NK-92 (cell line): ENCODE data around the gene TOR4A.

Source experiments
- DNase-seq: peaks from one replicate; lab custom pipeline; 2025; ENCODE audit not compliant: unreplicated experiment; lab: John Stamatoyannopoulos, UW

TOR4A gene

GRCh38 chr9:137277329-137278041 is at the start of gene TOR4A:
TSS of gene TOR4A (plus strand) at chr9:137277726. CDS start at chr9:137278690, 964 bp downstream.
- no peak for DNase-seq

DNA sequence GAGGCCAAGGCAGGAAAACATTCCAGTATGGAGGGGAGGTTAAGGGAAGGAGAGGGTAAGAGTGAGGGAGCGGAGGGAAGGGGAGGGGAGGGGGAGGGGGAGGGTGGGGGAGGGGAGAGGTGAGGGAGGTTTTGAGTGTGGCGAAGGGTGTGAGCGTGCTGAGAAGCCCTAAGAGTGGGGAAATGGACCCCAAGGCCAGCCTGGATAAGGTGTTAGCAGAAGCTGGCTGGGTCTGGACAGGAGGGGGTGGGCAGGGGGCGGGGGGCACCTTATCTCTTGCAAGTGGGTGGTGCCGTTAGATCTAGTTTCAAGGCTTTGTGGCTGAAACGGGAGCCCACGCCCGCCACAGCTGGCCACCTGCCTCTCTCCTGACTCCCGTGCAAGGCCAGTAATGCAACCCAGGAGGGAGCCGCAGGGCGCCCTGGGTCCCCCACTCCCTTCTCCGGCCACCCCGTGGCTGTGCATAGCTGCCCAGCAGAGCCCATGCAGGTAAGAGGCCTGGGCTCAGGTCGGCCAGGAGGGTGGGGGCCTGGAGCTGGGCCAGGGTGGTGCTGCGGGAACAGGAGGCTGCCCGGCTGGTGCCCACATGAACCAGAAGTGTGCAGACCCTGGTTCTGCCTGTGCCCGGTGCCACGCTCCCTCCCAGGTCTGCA is 49.5 kb upstream of the TOR4A start:
- no peak for DNase-seq

- DNase-seq, result no peak
Observed at GRCh38 chr9:137228506-137228967, 49.0 kb upstream of the TOR4A start.

DNA sequence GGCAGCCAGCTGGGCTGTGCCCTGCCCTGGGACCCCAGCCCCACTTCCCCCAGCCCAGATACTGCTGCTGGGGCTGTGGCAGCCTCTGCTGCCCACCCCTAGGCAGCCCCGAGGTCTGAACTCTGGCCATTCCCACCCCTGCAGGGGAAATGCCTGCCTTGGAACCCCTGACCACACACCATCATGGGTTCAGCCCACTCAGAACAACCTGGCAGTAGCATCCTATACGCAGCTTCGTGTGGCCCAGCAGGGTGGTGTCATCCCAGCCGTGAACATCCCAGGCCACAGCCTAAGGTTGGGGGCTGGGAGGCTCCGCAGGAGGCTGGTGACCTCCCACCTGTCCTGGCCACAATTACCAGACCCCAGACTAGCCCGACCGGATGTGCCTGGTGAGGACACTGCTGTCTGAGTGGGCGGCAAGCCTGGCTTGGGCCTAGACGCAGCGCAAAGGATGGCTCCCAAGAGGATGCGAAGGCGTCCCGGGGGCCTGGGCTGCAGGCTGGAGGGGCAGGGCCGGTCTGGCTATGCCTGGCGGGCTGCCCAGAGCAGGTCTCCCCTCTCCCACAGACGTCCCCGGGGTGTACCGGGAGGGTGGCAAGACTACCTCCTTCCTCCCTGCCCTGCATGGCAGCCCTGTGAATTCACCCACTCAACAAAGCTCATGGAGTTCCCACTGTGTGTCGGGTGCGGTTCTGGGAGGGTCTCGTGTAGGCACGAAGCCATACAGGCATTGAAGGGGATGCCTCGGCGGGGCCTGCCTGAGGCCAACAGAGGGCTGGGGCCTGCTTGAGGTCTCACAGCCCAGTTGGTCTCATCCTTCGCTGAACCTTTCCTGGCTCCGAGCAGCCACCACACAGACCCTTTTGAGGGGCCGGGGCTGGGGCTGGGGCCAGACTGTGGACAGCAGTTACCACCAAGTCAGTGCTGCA is 48.3 kb upstream of the TOR4A start:
- no peak for DNase-seq

DNA sequence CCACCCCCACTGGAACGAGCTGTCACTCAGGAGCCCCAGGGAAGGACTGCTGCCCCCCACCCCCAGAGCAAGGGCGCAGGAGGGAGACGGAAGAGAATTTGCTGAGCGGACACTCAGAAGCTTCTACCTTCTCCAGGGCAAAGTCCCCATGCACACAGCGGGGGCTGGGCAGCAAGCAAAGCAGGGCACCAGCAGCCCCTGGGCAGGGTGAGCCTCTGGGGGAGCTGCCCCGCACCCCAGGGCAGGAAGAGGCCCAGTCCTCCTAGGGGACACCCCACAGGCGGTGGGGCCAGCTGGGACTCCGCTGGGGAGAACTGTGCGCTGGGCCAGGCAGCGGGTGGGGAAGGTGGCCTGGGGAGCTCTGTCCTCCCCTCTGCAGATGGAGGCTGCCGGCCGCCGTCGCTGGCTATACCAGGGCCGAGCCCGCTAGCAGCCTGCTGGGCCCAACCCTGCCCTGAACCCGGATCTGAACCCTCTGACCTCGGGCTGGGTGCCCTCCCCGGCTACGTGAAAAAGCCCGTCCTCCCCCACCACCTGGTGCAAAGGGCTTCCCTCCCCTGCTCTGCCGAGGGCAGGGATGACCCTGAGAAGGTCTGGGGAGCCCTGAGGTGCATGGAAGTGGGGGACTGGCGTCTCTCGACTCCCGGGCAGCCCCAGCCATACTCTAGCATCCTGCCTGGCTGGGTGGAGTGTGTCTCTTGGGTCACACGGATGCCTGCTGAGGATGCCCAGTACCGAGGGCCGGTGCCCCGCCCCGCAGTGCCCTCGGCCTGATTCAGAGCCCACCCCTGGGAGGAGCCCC is 47.4 kb upstream of the TOR4A start:
- DNase-seq, result no peak

GRCh38 chr9:137230705-137231371 is 46.7 kb upstream of the TOR4A start, which contains the start of gene SLC34A3:
TSS of gene SLC34A3 (plus strand) at chr9:137230901. CDS start at chr9:137231703, 802 bp downstream.
- DNase-seq, result no peak

- DNase-seq, result no peak
Observed at GRCh38 chr9:137231372-137232039, 46.0 kb upstream of the TOR4A start.

GRCh38 chr9:137232101-137232500 is 45.4 kb upstream of the TOR4A start:
- DNase-seq, result no peak

DNA sequence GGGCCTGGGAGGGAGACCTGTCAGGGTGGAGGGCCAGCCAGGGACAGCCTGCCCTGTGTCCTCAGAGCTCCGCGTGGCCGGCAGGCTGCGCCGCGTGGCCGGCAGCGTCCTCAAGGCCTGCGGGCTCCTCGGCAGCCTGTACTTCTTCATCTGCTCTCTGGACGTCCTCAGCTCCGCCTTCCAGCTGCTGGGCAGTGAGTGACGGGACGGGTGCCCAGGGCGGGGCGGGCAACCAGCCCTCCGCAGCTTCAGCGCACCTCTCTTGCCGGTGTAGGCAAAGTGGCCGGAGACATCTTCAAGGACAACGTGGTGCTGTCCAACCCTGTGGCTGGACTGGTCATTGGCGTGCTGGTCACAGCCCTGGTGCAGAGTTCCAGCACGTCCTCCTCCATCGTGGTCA is 45.0 kb upstream of the TOR4A start:
- no peak for DNase-seq

DNA sequence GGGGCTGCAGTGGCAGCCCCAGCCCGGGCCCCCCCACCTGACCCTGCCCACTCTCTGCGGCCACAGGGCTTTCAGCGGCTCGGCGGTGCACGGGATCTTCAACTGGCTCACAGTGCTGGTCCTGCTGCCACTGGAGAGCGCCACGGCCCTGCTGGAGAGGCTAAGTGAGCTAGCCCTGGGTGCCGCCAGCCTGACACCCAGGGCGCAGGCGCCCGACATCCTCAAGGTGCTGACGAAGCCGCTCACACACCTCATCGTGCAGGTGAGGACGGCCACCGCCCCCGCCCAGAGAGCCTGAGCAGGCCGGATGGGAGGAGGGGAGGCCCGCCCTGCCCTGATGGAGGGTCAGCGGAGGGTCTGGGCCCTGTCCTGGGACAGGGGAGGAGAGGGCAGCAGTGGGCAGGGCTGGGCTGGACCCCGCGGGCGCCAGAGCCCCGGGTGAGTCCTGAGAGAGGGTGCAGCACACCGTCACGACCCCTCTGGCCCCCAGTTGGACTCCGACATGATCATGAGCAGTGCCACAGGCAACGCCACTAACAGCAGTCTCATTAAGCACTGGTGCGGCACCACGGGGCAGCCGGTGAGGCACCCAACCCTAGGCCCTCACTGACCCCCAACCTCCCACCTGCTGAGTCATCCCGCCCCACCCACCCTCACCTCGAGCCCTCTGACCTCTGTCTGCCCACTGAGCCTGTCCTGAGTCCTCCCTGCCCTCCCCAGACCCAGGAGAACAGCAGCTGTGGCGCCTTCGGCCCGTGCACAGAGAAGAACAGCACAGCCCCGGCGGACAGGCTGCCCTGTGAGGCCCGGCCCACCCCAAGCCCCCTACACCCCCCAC is 44.2 kb upstream of the TOR4A start:
- DNase-seq, result no peak

DNA sequence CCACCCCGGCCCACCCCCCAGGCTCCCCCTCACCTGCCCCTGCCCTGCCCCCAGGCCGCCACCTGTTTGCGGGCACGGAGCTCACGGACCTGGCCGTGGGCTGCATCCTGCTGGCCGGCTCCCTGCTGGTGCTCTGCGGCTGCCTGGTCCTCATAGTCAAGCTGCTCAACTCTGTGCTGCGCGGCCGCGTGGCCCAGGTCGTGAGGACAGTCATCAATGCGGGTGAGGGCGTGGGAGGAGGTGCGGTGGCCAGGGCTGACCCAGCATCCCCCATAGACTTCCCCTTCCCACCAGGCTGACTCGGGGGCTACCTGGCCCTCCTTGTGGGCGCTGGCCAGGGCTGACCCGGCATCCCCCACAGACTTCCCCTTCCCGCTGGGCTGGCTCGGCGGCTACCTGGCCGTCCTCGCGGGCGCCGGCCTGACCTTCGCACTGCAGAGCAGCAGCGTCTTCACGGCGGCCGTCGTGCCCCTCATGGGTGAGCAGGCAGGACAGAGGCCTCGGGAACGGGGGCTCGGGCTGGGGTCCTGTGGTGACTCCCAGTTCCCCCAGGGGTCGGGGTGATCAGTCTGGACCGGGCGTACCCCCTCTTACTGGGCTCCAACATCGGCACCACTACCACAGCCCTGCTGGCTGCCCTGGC is 43.4 kb upstream of the TOR4A start:
- DNase-seq, result no peak

- no peak for DNase-seq
Observed at GRCh38 chr9:137234758-137235423, 42.6 kb upstream of the TOR4A start.

GRCh38 chr9:137235424-137236237 is 41.9 kb upstream of the TOR4A start:
- no peak for DNase-seq

- peak; percentile 30 for DNase-seq
Observed at GRCh38 chr9:137236238-137236935, 41.1 kb upstream of the TOR4A start.

DNA sequence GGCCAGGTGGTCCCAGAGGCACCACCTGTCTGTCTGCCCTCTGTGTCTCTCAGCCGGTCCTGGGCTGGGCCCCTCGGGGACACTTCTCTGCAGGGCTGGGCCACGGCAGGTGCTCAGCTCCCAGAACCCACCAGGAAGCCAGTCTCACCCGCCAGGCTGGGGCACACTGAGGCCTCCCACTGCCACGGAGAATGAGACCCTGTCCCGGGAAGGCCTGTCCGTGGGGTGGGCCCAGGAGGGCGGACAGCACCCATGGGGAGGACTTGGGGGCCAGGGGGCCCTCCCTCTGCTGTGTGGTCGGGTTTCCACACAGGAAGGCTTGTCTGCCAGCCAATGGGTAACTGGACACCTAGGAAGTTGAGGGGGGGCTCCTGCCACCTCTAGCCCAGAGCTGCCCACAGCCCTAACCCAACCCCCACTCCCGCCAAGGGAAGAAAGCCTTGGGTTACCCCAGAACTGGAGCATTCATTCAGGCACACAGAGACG is 40.5 kb upstream of the TOR4A start:
- no peak for DNase-seq
